ENCODE measurements around the gene CERS3. TPM values are rescaled to one million over a fixed set of nuclear protein-coding genes. Genes with fewer than 3 reads are reported as not detected.

Gene CERS3
- total RNA-seq, 1 donor from 2014 or later: 0.08 TPM

DNA sequence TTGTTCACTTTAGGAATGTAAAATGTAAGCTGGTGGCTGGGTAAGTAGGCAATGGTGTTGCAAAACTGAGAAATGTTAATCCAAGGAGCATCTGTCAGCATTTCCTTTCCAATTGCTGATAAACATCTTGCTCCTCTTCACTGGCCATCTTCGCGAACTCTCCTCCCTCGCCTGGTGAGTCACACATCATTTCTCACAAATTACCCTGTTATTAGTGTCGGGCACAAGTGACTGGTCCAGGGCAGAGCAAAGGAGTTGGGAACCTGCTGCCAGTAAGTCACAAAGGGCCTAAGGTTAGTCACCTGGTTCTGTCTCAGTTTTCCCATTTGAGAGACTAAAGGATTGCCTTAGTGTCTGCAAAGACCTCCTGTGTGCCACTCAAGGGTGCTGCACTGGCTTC is 13.0 kb downstream of the CERS3 start:
- Histone ChIP-seq H3K4me1 (peaks cover 11% of the 10 kb centered on the region), H3K4me3 (no peak overlapping the region), H3K27ac (replicated peaks) (no peak overlapping the region), H3K9me3 (replicated peaks) (no peaks in the 10 kb centered on the region), H3K36me3 (no peaks in the 10 kb centered on the region), H3K27me3 (ENCODE audit: low read depth) (peaks cover 12% of the 10 kb centered on the region)
- TF ChIP-seq, protein P1, sequence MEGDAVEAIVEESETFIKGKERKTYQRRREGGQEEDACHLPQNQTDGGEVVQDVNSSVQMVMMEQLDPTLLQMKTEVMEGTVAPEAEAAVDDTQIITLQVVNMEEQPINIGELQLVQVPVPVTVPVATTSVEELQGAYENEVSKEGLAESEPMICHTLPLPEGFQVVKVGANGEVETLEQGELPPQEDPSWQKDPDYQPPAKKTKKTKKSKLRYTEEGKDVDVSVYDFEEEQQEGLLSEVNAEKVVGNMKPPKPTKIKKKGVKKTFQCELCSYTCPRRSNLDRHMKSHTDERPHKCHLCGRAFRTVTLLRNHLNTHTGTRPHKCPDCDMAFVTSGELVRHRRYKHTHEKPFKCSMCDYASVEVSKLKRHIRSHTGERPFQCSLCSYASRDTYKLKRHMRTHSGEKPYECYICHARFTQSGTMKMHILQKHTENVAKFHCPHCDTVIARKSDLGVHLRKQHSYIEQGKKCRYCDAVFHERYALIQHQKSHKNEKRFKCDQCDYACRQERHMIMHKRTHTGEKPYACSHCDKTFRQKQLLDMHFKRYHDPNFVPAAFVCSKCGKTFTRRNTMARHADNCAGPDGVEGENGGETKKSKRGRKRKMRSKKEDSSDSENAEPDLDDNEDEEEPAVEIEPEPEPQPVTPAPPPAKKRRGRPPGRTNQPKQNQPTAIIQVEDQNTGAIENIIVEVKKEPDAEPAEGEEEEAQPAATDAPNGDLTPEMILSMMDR (IDR thresholded peaks at IDR 0.05; ENCODE audit: borderline replicate concordance): no peak
- intact Hi-C loops (cut with micrococcal nuclease): no loop called here
- DNase-seq: no peak

DNA sequence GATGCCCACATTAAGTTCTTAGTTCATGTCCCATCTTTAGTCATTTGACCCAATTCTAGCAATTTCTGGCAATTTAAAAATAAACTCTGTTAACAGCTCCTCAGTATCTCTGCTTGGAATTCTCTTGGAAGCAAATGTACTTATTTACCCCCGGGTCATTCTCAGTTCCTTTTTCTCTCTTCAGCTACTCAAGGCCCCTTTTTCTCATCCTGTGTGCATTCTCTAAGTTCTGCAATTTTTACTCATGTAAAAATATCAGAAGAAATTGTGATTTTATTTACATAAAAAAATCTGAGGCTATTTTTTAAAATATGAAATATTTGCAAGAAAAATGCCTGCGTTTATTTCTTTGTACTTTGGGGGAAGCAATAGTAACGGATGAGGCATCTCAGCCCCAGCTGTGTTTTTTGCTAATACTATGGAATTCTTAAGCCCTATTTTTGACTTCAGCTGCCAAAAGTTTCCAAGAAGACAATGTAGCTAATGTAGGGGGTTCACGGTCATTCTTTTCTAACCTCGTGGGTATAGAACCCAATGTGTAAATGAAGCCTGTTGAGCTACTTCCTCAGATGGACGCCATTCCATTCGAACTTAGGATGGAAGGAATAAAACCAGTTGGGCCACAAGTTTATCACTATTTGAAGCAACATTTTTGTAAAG is 20.0 kb downstream of the CERS3 start:
- peaks cover 20% of the 10 kb centered on the region for H3K27me3 ChIP-seq (ENCODE audit: low read depth)
- no peaks in the 10 kb centered on the region for H3K4me1 ChIP-seq
- TF ChIP-seq, protein P1 (IDR thresholded peaks at IDR 0.05; ENCODE audit: borderline replicate concordance): no peak
- DNase-seq: no peak
- no peaks in the 10 kb centered on the region for H3K9me3 ChIP-seq (replicated peaks)
- intact Hi-C loops (cut with micrococcal nuclease): no loop called here
- H3K27ac ChIP-seq (replicated peaks): no peak overlapping the region
- H3K4me3 ChIP-seq: no peak overlapping the region
- no peaks in the 10 kb centered on the region for H3K36me3 ChIP-seq

- Histone ChIP-seq H3K9me3 (replicated peaks) (no peaks in the 10 kb centered on the region), H3K27me3 (ENCODE audit: low read depth) (peaks cover 26% of the 10 kb centered on the region), H3K4me3 (no peak overlapping the region), H3K27ac (replicated peaks) (no peak overlapping the region), H3K36me3 (no peaks in the 10 kb centered on the region), H3K4me1 (no peaks in the 10 kb centered on the region)
- DNase-seq: no peak
- TF ChIP-seq, protein P1 (IDR thresholded peaks at IDR 0.05; ENCODE audit: borderline replicate concordance): no peak
- intact Hi-C loops (cut with micrococcal nuclease): no loop called here
Observed at GRCh38 chr15:100502651-100503050, 26.1 kb downstream of the CERS3 start.

DNA sequence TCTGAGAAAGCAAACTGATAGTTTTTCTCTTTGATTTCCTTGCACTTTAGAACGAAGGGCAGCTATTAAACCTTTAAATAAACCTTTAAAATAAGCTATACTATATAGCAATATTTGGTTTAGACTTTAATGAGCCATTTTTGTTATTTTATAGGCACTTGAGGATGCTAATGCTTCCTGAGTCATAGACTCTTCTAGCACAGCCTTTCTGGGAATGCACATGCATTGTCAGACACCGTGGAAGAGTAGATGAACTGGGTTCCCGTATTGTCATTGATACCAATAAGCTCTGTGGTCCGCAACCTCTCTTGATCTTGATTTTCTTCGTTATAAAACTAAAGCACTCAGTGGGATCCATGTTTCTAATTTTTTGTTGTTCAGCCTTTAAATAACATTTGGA is 27.6 kb downstream of the CERS3 start:
- TF ChIP-seq, protein P1 (IDR thresholded peaks at IDR 0.05; ENCODE audit: borderline replicate concordance): no peak
- H3K27me3 ChIP-seq (ENCODE audit: low read depth): peaks cover 29% of the 10 kb centered on the region

DNA sequence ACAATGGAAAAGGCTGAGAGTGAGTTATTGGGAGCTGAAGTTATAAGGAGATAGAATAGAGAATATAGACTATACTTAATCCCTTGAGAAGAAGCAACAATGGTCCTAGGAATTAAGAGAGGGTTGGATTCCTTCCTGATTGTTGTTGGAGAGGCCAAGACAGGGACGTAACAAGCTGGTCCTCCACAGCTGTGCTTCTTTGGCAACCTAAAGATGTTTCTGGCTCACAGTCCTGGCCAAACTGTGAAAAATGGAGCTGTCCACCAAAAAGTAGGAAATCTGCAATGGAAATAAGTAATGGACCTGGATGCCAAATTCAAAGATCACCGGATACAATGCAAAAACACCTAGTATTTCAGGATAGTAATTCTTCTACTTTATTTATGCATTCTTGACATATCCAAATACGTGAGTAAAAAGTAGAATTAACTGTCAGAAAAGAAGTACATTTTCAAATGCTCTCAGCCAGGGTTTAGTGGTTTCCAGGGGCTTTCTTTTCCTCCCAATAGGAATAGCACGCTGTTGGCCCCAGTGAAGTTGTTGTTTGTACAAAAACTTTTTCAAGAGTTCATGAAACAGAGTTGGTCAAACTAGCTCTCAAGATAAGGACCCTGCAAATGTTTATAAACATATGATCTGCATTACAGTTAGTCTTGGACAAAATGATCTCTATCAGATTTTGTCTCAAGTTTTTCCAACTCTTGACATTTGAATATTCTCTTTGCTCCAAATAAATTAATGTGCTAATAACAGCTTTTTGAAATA is 28.3 kb downstream of the CERS3 start:
- TF ChIP-seq, protein P1 (IDR thresholded peaks at IDR 0.05; ENCODE audit: borderline replicate concordance): no peak
- Histone ChIP-seq H3K27me3 (ENCODE audit: low read depth) (peaks cover 29% of the 10 kb centered on the region), H3K36me3 (no peaks in the 10 kb centered on the region), H3K4me1 (no peaks in the 10 kb centered on the region), H3K27ac (replicated peaks) (no peak overlapping the region), H3K4me3 (no peak overlapping the region), H3K9me3 (replicated peaks) (no peaks in the 10 kb centered on the region)
- no peak for DNase-seq
- intact Hi-C loops (cut with micrococcal nuclease): no loop called here

More for the DNA sequence above, 27.6 kb downstream of the CERS3 start:
- H3K27ac ChIP-seq (replicated peaks): no peak overlapping the region
- H3K9me3 ChIP-seq (replicated peaks): no peaks in the 10 kb centered on the region
- H3K4me3 ChIP-seq: no peak overlapping the region
- H3K36me3 ChIP-seq: no peaks in the 10 kb centered on the region
- H3K4me1 ChIP-seq: no peaks in the 10 kb centered on the region
- intact Hi-C loops (cut with micrococcal nuclease): no loop called here
- DNase-seq: no peak
